Hepatic stellate cell (primary cell): ENCODE measurements around the gene CCDC15.
"Not testable (repeated sequence)": the region's sequence is repeated elsewhere in the genome, so short reads cannot be mapped to it uniquely, and the experiment has no call there.

Experiments used
- DNase-seq: peaks from one replicate; pipeline ENCODE4 v3.0.0; 2011; ENCODE audit warnings: low spot score

The CCDC15 gene

GRCh38 chr11:124988063-124988462, 34.1 kb downstream of the CCDC15 start:
- DNase-seq: no peak

GRCh38 chr11:125001079-125001778, 47.2 kb downstream of the CCDC15 start:
- no peak for DNase-seq

GRCh38 chr11:125001849-125002248, 47.8 kb downstream of the CCDC15 start:
- DNase-seq: no peak

GRCh38 chr11:125005491-125005890, 51.5 kb downstream of the CCDC15 start:
- DNase-seq: no peak

- DNase-seq: no peak
Observed at GRCh38 chr11:125016413-125016812, 62.4 kb downstream of the CCDC15 start.

GRCh38 chr11:125020342-125020741, 66.3 kb downstream of the CCDC15 start:
- DNase-seq: no peak

GRCh38 chr11:125022551-125022950, 68.5 kb downstream of the CCDC15 start:
- DNase-seq: no peak

- DNase-seq: no peak
Observed at GRCh38 chr11:125025968-125026367, 72.0 kb downstream of the CCDC15 start.

- DNase-seq: not testable (repeated sequence)
Observed at GRCh38 chr11:125029431-125029830, 75.4 kb downstream of the CCDC15 start.

GRCh38 chr11:125036933-125037332, 82.9 kb downstream of the CCDC15 start:
- peak; percentile 38 for DNase-seq

- DNase-seq: no peak
Observed at GRCh38 chr11:125049164-125049792, 95.3 kb downstream of the CCDC15 start.

GRCh38 chr11:125052047-125052446, 98.0 kb downstream of the CCDC15 start:
- DNase-seq: no peak

GRCh38 chr11:125053167-125053566, 99.2 kb downstream of the CCDC15 start:
- DNase-seq: no peak

GRCh38 chr11:125055107-125055715, 101.2 kb downstream of the CCDC15 start:
- no peak for DNase-seq

- DNase-seq: not testable (repeated sequence)
Observed at GRCh38 chr11:125056111-125056510, 102.1 kb downstream of the CCDC15 start.

GRCh38 chr11:125056931-125057692, 103.1 kb downstream of the CCDC15 start:
- no peak for DNase-seq

- no peak for DNase-seq
Observed at GRCh38 chr11:125057693-125058016, 103.7 kb downstream of the CCDC15 start.

- DNase-seq: no peak
Observed at GRCh38 chr11:125061281-125061680, 107.3 kb downstream of the CCDC15 start.

- DNase-seq: no peak
Observed at GRCh38 chr11:125062218-125062930, 108.4 kb downstream of the CCDC15 start.

- DNase-seq: peak; percentile 83
Observed at GRCh38 chr11:125062931-125063428, 109.0 kb downstream of the CCDC15 start, which contains the start of gene SLC37A2. TSS of gene SLC37A2 (plus strand) at chr11:125063305. CDS start at chr11:125063368, 63 bp downstream.

GRCh38 chr11:125063429-125064043, 109.5 kb downstream of the CCDC15 start:
- DNase-seq: no peak
